Thymus (tissue), 11 donors: Measurements from ENCODE around the gene VPS33B. TPM values are rescaled to one million over a fixed set of nuclear protein-coding genes. Genes with fewer than 3 reads are reported as not detected.

Experiments used
- DNase-seq, 9 donors: peaks; one replicate each; pipeline ENCODE4 v3.0.0-alpha.2; 2013; ENCODE audit warnings: low spot score in 9 of 9, low read depth in 6 of 9, missing footprints in 1 of 9
- H3K27ac ChIP-seq, 2 donors: one replicate each; pipeline ENCODE4 v1.5.1; 2013; ENCODE audit warnings: control low read depth in 1 of 2, low read depth in 1 of 2, low read length in 1 of 2, mild to moderate bottlenecking in 1 of 2, moderate library complexity in 1 of 2
- H3K27me3 ChIP-seq, 2 donors: one replicate each; pipeline ENCODE4 v1.5.1; 2013; ENCODE audit warnings: low read length in 1 of 2; ENCODE audit not compliant: control insufficient read depth in 2 of 2, insufficient read depth in 1 of 2
- H3K36me3 ChIP-seq, 2 donors: one replicate each; pipeline ENCODE4 v1.5.1; 2013; ENCODE audit warnings: low read length in 1 of 2, mild to moderate bottlenecking in 1 of 2, moderate library complexity in 1 of 2; ENCODE audit not compliant: control insufficient read depth in 2 of 2, insufficient read depth in 2 of 2
- H3K4me1 ChIP-seq, 2 donors: one replicate each; pipeline ENCODE4 v1.5.1; 2013; ENCODE audit warnings: low read length in 2 of 2; ENCODE audit not compliant: control insufficient read depth in 2 of 2, insufficient read depth in 2 of 2
- H3K4me3 ChIP-seq, 2 donors: one replicate each; pipeline ENCODE4 v1.5.1; 2013; ENCODE audit warnings: low read length in 2 of 2, control low read depth in 1 of 2, mild to moderate bottlenecking in 1 of 2
- H3K9me3 ChIP-seq, 2 donors: one replicate each; pipeline ENCODE4 v1.5.1; 2013; ENCODE audit warnings: low read length in 1 of 2, mild to moderate bottlenecking in 1 of 2; ENCODE audit not compliant: control insufficient read depth in 2 of 2, insufficient read depth in 1 of 2
- WGBS: extraction: QIAGEN DNeasy Blood & Tissue Kit; methylation state at CpG from one replicate; pipeline ENCODE4 v1.1.7; 2013; 5-methylcytosine and 5-hydroxymethylcytosine counted together
- polyA plus RNA-seq: library from polyadenylated mRNA; stranded (reverse); fragments of 200-250 nt; gene quantifications from one replicate; pipeline ENCODE4 v1.2.3, GENCODE V29; 2013
- total RNA-seq: library from RNA; stranded (reverse); fragments of 120-200 nt; gene quantifications from one replicate; pipeline ENCODE4 v1.2.4, GENCODE V29; 2013
- donor health status: healthy.

Gene VPS33B
- total and polyA plus RNA-seq, 2 donors: 8.7 to 19.0 TPM

DNA sequence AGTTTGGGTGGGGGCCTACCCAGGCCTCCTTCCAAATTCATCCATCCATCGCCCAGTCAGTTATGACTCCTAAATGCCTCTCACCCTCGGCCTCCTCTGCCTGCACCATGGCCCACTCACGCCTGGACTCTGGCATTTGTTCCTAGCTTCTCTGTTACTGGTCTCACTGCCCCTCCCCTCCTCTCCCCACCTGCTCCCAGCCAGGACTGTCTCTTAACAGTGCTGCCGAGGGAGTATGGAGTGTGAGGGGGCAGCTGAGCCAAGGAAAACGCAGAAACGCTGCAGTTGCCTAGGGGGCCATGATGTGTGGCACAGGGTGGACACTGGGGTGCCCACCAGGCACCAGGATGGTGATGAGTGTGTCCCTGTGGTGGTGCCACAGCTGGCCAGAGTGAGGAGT is 64.6 kb downstream of the VPS33B start:
- 98% methylated on average over 6 of the region's 6 CpGs for WGBS
- no peak for DNase-seq
- H3K9me3 ChIP-seq: no peaks in the 10 kb centered on the region
- H3K4me3 ChIP-seq: no peak overlapping the region
- H3K4me1 ChIP-seq: peaks cover 12 to 22% of the 10 kb centered on the region in 2 donors
- no peaks in the 10 kb centered on the region for H3K27me3 ChIP-seq
- peaks cover 43% of the 10 kb centered on the region in 2 donors for H3K36me3 ChIP-seq
- H3K27ac ChIP-seq: no peak overlapping the region

DNA sequence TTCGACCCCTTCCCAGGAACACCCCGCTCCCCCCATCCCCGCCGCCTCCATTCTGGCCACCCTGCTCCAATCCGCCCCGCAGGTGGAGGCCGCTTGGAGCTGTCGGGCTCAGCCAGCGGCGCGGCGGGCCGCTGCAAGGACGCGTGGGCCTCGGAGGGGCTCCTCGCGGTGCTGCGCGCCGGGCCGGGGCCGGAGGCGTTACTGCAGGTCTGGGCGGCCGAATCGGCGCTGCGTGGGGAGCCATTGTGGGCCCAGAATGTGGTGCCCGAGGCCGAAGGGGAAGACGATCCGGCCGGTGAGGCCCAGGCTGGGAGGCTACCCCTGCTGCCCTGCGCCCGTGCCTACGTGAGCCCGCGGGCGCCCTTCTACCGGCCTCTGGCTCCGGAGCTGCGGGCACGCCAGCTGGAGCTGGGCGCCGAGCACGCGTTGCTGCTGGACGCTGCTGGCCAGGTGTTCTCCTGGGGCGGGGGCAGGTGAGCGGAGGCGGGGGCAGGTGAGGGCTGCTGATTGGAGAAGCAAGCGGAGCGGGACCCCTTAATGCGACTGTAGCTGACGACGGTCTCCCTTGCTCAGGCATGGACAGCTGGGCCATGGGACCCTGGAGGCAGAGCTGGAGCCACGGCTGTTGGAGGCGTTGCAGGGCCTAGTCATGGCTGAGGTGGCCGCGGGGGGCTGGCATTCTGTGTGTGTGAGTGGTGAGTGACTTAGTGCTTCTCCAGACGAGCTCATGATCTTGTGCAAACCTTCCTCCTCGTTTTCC is 65.2 kb downstream of the VPS33B start:
- 85% methylated on average over 63 of the region's 63 CpGs for WGBS
- Histone ChIP-seq H3K36me3 (peaks cover 40 to 43% of the 10 kb centered on the region in 2 donors), H3K4me3 (peak overlapping the region; percentile 35 to 89), H3K27me3 (no peaks in the 10 kb centered on the region), H3K27ac (no peak overlapping the region), H3K9me3 (no peaks in the 10 kb centered on the region), H3K4me1 (peaks cover 12 to 22% of the 10 kb centered on the region in 2 donors)
- no peak for DNase-seq

DNA sequence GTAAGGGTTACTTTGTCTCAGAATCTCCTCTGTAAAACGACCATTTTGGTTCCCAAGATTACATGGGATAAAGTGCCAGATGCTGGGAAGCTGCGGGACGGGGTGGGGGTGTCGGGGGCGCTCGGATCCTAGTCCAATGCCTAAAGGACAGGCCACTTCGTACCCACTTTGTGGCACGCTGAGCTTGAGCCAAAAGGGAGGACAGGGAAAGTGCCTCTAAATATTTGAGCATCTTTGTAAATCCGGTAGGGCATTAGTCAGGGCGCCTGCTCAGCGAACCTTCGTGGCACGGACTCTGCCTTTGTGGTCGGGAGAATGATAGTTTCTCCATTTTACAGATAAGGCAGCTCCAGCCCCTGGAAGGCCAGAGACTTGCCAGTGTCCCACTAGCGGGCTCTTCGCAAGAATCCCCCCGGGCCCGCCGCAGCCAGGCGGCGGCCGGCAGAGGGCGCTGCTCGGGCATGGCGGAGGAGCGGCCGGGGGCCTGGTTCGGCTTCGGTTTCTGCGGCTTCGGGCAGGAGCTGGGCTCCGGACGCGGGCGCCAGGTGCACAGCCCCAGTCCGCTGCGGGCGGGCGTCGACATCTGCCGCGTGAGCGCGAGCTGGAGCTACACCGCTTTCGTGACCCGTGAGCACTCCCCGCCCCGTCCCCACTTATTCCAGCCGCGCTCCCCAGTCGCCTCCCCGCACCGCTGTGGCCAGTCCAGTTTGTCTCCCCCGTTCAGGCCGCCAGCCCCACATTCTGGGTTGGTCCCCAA is 65.9 kb downstream of the VPS33B start:
- peaks cover 37 to 46% of the 10 kb centered on the region in 2 donors for H3K36me3 ChIP-seq
- peak in 8 of 9 donors; percentile 25 to 79 (median 52) for DNase-seq
- no peaks in the 10 kb centered on the region for H3K27me3 ChIP-seq
- H3K4me1 ChIP-seq: peaks cover 12 to 22% of the 10 kb centered on the region in 2 donors
- no peak overlapping the region for H3K27ac ChIP-seq
- WGBS: 33% methylated on average over 56 of the region's 56 CpGs
- H3K9me3 ChIP-seq: no peaks in the 10 kb centered on the region
- peak overlapping the region; percentile 35 to 89 for H3K4me3 ChIP-seq

DNA sequence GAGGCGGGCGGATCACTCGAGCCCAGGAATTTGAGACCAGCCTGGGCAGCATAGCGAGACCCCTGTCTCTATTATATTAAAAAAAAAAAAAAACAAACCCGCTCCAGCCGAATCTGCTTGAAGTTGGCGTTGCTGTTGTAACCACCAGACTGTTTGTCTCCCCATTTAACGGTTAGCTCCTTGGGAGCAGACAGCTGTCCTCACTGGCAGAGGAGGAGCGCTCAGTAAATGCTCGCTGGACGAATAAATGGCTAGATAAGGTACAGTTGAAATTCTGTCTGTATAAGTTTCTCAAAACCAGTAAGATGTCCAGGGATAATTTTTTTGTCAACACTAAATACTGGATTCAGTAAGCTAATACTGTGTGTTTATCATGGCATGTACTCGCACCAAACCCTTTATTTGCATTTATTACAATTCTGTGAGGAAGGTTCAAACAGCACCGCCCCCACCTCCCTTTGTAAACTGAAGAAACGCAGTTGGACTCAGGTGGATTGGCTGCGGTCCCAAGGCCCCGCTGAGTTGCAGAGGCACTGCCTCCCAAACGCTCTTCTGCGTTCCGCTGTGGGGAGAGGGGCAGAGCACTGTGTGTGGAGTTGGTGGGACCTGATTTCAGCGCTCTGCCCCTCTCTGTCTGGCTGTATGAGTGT is 66.6 kb downstream of the VPS33B start:
- DNase-seq: peak in 1 of 9 donors; percentile 7
- H3K27me3 ChIP-seq: no peaks in the 10 kb centered on the region
- H3K27ac ChIP-seq: peak overlapping the region in 1 of 2 donors; percentile 60
- H3K36me3 ChIP-seq: peaks cover 31 to 40% of the 10 kb centered on the region in 2 donors
- peak overlapping the region; percentile 87 to 89 for H3K4me3 ChIP-seq
- 86% methylated on average over 20 of the region's 20 CpGs for WGBS
- H3K9me3 ChIP-seq: no peaks in the 10 kb centered on the region
- H3K4me1 ChIP-seq: peaks cover 12 to 22% of the 10 kb centered on the region in 2 donors

DNA sequence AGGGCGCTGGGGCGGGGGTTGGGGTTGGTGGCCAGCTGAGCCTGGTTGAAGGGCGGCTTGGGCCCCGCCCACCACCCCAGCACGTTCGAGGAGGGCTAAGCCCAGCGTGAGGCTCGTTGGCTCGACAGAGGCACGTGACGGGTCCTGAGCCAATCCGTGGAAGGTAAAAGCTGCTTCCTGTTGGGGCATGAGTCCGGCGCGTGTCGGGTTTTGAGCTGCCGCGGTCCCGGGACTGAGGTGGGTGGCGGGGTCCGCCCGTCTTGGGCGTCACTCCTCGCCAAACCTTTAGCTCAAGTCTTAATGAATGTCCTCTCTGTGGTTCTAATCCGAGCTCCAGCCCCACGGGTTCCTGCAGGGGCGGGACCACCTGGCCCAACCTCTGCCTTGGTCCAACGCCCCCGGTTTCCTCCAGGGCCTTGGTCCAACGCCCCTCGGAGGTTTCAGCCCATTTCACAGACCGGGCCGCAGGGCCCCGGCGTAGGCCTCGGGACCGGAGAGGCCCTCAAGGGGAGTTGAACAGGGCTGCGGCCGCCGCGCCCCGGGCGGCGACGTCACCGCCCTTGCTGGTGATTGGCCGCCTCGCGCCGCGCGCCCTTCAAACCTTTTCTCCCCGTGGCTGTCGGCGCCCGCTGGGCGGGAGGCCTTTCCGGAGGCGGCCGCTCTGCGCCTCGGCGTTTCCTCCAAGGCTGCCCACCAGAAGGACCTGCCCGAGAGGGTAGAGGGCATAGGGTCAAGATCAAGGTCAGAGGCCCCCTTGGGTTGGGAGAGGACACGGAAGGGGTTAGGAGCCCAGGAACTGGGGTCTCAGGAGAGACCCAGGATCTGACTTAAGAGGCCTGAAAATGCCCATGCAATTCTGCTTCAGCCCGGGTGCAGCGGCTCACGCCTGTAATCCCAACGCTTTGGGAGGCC is 67.4 kb downstream of the VPS33B start, which contains the start of gene RCCD1:
TSS of gene RCCD1 (plus strand) at position 173 of the 912 bp plus-strand sequence. CDS start 1,851 bp downstream, outside the sequence.
- 4% methylated on average over 69 of the region's 69 CpGs for WGBS
- peak; percentile 68 to 93 (median 83) for DNase-seq
- peak within 1 kb of the TSS; percentile 87 to 89 for H3K4me3 ChIP-seq

DNA sequence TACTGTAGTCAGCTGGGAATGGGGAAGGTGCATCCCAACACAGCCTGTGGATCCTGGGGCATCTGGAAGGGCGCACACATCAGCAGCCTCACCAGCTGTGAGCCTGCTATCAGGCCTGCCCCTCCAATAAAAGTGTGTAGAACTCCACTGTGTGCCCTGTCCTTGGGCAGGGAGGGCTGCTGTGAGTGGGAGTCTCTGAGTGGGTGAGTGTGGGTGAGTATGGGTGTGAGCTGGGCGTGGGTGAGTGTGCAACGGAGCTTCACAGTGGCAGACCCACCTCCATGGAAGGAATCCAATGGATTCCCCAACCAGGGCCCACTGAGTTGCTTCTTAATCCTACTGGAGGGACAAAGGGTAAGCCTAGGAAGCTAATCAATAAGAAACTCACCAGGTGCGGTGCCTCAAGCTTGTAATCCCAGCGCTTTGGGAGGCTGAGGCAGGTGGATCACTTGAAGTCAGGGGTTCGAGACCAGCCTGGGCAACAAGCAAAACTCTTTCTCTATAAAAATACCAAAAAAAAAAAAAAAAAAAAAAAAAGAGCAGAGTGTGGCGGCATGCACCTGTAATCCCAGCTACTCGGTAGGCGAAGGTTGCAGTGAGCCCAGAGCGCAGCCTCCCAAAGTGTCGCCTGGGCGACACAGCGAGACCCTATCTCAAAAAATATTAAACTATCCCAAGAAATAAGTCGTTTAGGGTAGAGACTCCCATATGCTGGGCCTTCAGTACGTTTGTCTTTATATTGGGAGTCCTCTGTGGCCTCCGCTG is 68.3 kb downstream of the VPS33B start:
- Histone ChIP-seq H3K27me3 (no peaks in the 10 kb centered on the region), H3K4me3 (peak overlapping the region; percentile 87 to 89), H3K9me3 (no peaks in the 10 kb centered on the region), H3K4me1 (peaks cover 12 to 22% of the 10 kb centered on the region in 2 donors), H3K36me3 (peaks cover 35 to 45% of the 10 kb centered on the region in 2 donors), H3K27ac (no peak overlapping the region)
- WGBS: 79% methylated on average over 16 of the region's 16 CpGs
- DNase-seq: no peak

More for the DNA sequence above, 67.4 kb downstream of the VPS33B start, which contains the start of gene RCCD1:
- Histone ChIP-seq H3K36me3 (peaks cover 31 to 40% of the 10 kb centered on the region in 2 donors), H3K27me3 (no peaks in the 10 kb centered on the region), H3K4me1 (peaks cover 12 to 22% of the 10 kb centered on the region in 2 donors), H3K9me3 (no peaks in the 10 kb centered on the region), H3K27ac (peak within 1 kb of the TSS; percentile 77 to 86)

DNA sequence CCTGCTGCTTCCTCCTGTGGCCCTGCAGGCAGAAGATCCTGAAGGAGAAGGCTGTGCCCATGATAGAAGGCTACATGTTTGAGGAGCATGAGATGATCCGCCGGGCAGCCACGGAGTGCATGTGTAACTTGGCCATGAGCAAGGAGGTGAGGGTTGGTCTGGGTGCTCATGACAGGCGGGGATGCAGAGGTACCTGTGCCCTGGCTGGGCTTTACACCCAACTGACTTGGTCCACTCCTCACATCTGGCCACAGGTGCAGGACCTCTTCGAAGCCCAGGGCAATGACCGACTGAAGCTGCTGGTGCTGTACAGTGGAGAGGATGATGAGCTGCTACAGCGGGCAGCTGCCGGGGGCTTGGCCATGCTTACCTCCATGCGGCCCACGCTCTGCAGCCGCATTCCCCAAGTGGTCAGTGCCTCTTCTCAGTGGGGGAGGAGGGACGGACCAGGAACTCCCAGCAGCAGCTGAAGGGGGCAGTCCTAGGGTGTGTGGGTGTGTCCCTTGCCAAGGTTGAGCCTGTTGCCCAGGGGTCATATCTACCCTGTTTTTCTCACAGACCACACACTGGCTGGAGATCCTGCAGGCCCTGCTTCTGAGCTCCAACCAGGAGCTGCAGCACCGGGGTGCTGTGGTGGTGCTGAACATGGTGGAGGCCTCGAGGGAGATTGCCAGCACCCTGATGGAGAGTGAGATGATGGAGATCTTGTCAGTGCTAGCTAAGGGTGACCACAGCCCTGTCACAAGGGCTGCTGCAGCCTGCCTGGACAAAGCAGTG is 69.3 kb downstream of the VPS33B start:
- no peak overlapping the region for H3K27ac ChIP-seq
- H3K9me3 ChIP-seq: no peaks in the 10 kb centered on the region
- H3K27me3 ChIP-seq: no peaks in the 10 kb centered on the region
- peaks cover 43 to 53% of the 10 kb centered on the region in 2 donors for H3K36me3 ChIP-seq
- 97% methylated on average over 14 of the region's 14 CpGs for WGBS
- H3K4me1 ChIP-seq: peaks cover 12 to 22% of the 10 kb centered on the region in 2 donors
- no peak for DNase-seq
- no peak overlapping the region for H3K4me3 ChIP-seq
